Fibroblast of skin of left biceps (primary cell): ENCODE measurements around the gene SLC41A2.

Source experiments
- DNase-seq, 2 experiments: peaks; one replicate each; pipeline ENCODE4 v3.0.0-alpha.2; 2013; ENCODE audit warnings: low read depth in 2 of 2

SLC41A2 gene

GRCh38 chr12:104930388-104931326 lies 27.4 kb downstream of the SLC41A2 start:
- DNase-seq: no peak

GRCh38 chr12:104929977-104930376 lies 28.1 kb downstream of the SLC41A2 start:
- no peak for DNase-seq

GRCh38 chr12:104929368-104929767 lies 28.7 kb downstream of the SLC41A2 start:
- DNase-seq: no peak

GRCh38 chr12:104928036-104928745 lies 29.9 kb downstream of the SLC41A2 start:
- peak; percentile 44 to 54 for DNase-seq

GRCh38 chr12:104925501-104925900 lies 32.6 kb downstream of the SLC41A2 start:
- DNase-seq: no peak

- no peak for DNase-seq
Measured at GRCh38 chr12:104921340-104921739, 36.8 kb downstream of the SLC41A2 start.

GRCh38 chr12:104911942-104912341 lies 46.1 kb downstream of the SLC41A2 start:
- DNase-seq: no peak

- DNase-seq: no peak
Measured at GRCh38 chr12:104910196-104910840, 47.8 kb downstream of the SLC41A2 start.

- no peak for DNase-seq
Measured at GRCh38 chr12:104909761-104910160, 48.3 kb downstream of the SLC41A2 start.
